WTC11 (cell line): Measurements from ENCODE around the gene FMN2. TPM values are rescaled to one million over a fixed set of nuclear protein-coding genes. Genes with fewer than 3 reads are reported as not detected.

Source experiments
- ATAC-seq: fragments of 200-7000 bp; cut with Tn5 transposase; 2 replicates; pipeline ENCODE4 v1.10.0; 2021; ENCODE audit warnings: mild to moderate bottlenecking, moderate library complexity
- CTCF ChIA-PET: fragments of 300-600 bp; sonication (Branson Sonifier 250); formaldehyde crosslinking; loops from one replicate; lab custom pipeline; 2021; ENCODE audit warnings: antibody characterized with exemption; lab: Charles Lee
- POLR2A ChIA-PET: fragments of 350-600 bp; sonication (Branson Sonifier 250); formaldehyde crosslinking; loops from one replicate; lab custom pipeline; 2021; ENCODE audit warnings: antibody characterized with exemption; lab: Charles Lee
- DNase-seq: peaks from one replicate; pipeline ENCODE4 v3.0.0; 2021; ENCODE audit warnings: low spot score
- H3K27ac Mint-ChIP-seq: 2 replicates; pipeline ENCODE4 v1.8.0; 2021; ENCODE audit warnings: mixed read lengths
- H3K27me3 Mint-ChIP-seq: 2 replicates; pipeline ENCODE4 v1.8.0; 2021; ENCODE audit warnings: low read depth, mild to moderate bottlenecking, moderate library complexity, mixed read lengths
- H3K36me3 Mint-ChIP-seq: 2 replicates; pipeline ENCODE4 v1.8.0; 2021; ENCODE audit warnings: mixed read lengths
- H3K4me1 Mint-ChIP-seq: 2 replicates; pipeline ENCODE4 v1.8.0; 2022; ENCODE audit warnings: mixed read lengths
- H3K4me3 Mint-ChIP-seq: 2 replicates; pipeline ENCODE4 v1.8.0; 2021; ENCODE audit warnings: mild to moderate bottlenecking, moderate library complexity, mixed read lengths
- H3K9me3 Mint-ChIP-seq: 2 replicates; pipeline ENCODE4 v1.8.0; 2021; ENCODE audit warnings: mixed read lengths
- AR ChIP-seq: fragments of 250-450 bp; sonication (Bioruptor Pico); IDR thresholded peaks from 2 replicates; pipeline ENCODE4 v1.9.0; 2021; ENCODE audit warnings: mild to moderate bottlenecking
- ATF1 ChIP-seq: sonication (generic); formaldehyde crosslinking; IDR thresholded peaks from 2 replicates; pipeline ENCODE4 v1.8.1; 2023; ENCODE audit warnings: mild to moderate bottlenecking, moderate library complexity, missing genetic modification reagents
- ATF6 ChIP-seq: sonication (generic); formaldehyde crosslinking; IDR thresholded peaks from 2 replicates; pipeline ENCODE4 v1.8.1; 2023; ENCODE audit warnings: mild to moderate bottlenecking, missing genetic modification reagents
- CDX4 ChIP-seq: fragments of 250-450 bp; sonication (Bioruptor Pico); IDR thresholded peaks from 2 replicates; pipeline ENCODE4 v1.9.0; 2021; ENCODE audit warnings: moderate library complexity, mild to moderate bottlenecking, inconsistent platforms, borderline replicate concordance
- CREM ChIP-seq: sonication (generic); formaldehyde crosslinking; IDR thresholded peaks from 2 replicates; pipeline ENCODE4 v1.8.1; 2022; ENCODE audit warnings: mild to moderate bottlenecking, missing genetic modification reagents, moderate library complexity
- ERG ChIP-seq: fragments of 250-450 bp; sonication (Bioruptor Pico); IDR thresholded peaks from 2 replicates; pipeline ENCODE4 v1.8.0; 2021; ENCODE audit warnings: mild to moderate bottlenecking
- ESRRA ChIP-seq: sonication (generic); formaldehyde crosslinking; IDR thresholded peaks from 2 replicates; pipeline ENCODE4 v1.8.1; 2022; ENCODE audit warnings: mild to moderate bottlenecking, missing genetic modification reagents, borderline replicate concordance
- KAT7 ChIP-seq: sonication (generic); formaldehyde crosslinking; IDR thresholded peaks from 2 replicates; pipeline ENCODE4 v1.8.1; 2023; ENCODE audit warnings: missing genetic modification reagents, mild to moderate bottlenecking, borderline replicate concordance
- MAX ChIP-seq: sonication (generic); formaldehyde crosslinking; IDR thresholded peaks from 2 replicates; pipeline ENCODE4 v1.8.0; 2022; ENCODE audit warnings: mild to moderate bottlenecking, missing genetic modification reagents
- NR2C2 ChIP-seq: sonication (generic); formaldehyde crosslinking; IDR thresholded peaks from 2 replicates; pipeline ENCODE4 v1.8.0; 2022; ENCODE audit warnings: mild to moderate bottlenecking, missing genetic modification reagents
- NR3C1 ChIP-seq: sonication (generic); formaldehyde crosslinking; conservative IDR thresholded peaks from 2 replicates; pipeline ENCODE4 v1.8.1; 2023; ENCODE audit warnings: low read depth, mild to moderate bottlenecking, missing genetic modification reagents
- PREB ChIP-seq: sonication (generic); formaldehyde crosslinking; IDR thresholded peaks from 2 replicates; pipeline ENCODE4 v1.8.1; 2022; ENCODE audit warnings: mild to moderate bottlenecking, missing genetic modification reagents, moderate library complexity, borderline replicate concordance
- SMAD3 ChIP-seq: sonication (generic); formaldehyde crosslinking; IDR thresholded peaks from 2 replicates; pipeline ENCODE4 v1.8.0; 2022; ENCODE audit warnings: missing genetic modification reagents, mild to moderate bottlenecking, borderline replicate concordance
- TCF7 ChIP-seq: sonication (generic); formaldehyde crosslinking; IDR thresholded peaks from 2 replicates; pipeline ENCODE4 v1.8.0; 2022; ENCODE audit warnings: mild to moderate bottlenecking, low read depth, missing genetic modification reagents, moderate library complexity
- TP53 ChIP-seq: sonication (generic); formaldehyde crosslinking; IDR thresholded peaks from 2 replicates; pipeline ENCODE4 v1.8.1; 2023; ENCODE audit warnings: mild to moderate bottlenecking, missing genetic modification reagents
- ZNF423 ChIP-seq: fragments of 250-450 bp; sonication (Bioruptor Pico); IDR thresholded peaks from 2 replicates; pipeline ENCODE4 v2.1.2; 2022; ENCODE audit warnings: mild to moderate bottlenecking, moderate library complexity
- total RNA-seq: library from RNA; stranded (reverse); gene quantifications from 3 replicates; pipeline ENCODE4 v1.2.3, GENCODE V29; 2021
- TF ChIP-seq, protein P1 (sequence below): sonication (generic); formaldehyde crosslinking; IDR thresholded peaks from 2 replicates; pipeline ENCODE4 v1.8.0; 2022; ENCODE audit warnings: missing genetic modification reagents
- TF ChIP-seq, protein P2 (sequence below): sonication (generic); formaldehyde crosslinking; IDR thresholded peaks from 2 replicates; pipeline ENCODE4 v1.8.1; 2022; ENCODE audit warnings: low read depth, missing genetic modification reagents, borderline replicate concordance
- TF ChIP-seq, protein P3 (sequence below): fragments of 250-450 bp; sonication (Bioruptor Pico); IDR thresholded peaks from 2 replicates; pipeline ENCODE4 v1.9.0; 2021; ENCODE audit warnings: mild to moderate bottlenecking, borderline replicate concordance

Gene FMN2
- total RNA-seq, 1 experiment from 2014 or later = 1.8 TPM

DNA sequence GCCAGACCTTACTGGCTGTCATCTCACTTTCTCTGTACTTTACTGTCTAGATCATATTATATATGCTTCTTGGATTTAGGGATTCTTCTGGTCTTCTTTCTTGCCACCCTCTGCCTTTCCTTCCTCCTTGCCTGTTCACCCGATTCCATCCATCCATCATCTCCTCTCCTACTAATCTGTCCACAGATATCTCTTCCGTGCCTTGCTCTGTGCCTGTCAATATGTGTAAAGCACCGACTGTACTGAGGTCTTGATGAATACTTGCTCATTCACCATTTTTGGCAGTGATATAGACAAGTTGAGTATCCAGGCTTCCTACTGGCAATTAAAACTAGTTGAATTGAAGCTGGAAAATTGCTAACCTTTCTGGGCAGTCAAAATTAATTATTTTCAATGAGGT is 8.1 kb downstream of the FMN2 start:
- no peaks in the 10 kb centered on the region for H3K27me3 Mint-ChIP-seq
- no peak overlapping the region for H3K4me3 Mint-ChIP-seq
- H3K27ac Mint-ChIP-seq = no peak overlapping the region
- ATAC-seq = no peak
- H3K36me3 Mint-ChIP-seq = no peaks in the 10 kb centered on the region
- H3K4me1 Mint-ChIP-seq = peaks cover 25% of the 10 kb centered on the region
- DNase-seq = no peak
- ChIA-PET POLR2A (no interaction called here), CTCF (no interaction called here)
- TF ChIP-seq SMAD3 (CRISPR knock-in tag) (no peak), MAX (CRISPR knock-in tag) (no peak), ZNF423 (CRISPR knock-in tag) (no peak), TCF7 (CRISPR knock-in tag) (no peak), TP53 (no peak), NR2C2 (CRISPR knock-in tag) (no peak), ESRRA (CRISPR knock-in tag) (no peak), ATF1 (CRISPR knock-in tag) (no peak), ATF6 (no peak), KAT7 (CRISPR knock-in tag) (no peak), ERG (CRISPR knock-in tag) (no peak), PREB (CRISPR knock-in tag) (no peak), CREM (CRISPR knock-in tag) (no peak), AR (no peak), NR3C1 (CRISPR knock-in tag) (no peak), CDX4 (CRISPR knock-in tag) (no peak)
- TF ChIP-seq, protein P1, sequence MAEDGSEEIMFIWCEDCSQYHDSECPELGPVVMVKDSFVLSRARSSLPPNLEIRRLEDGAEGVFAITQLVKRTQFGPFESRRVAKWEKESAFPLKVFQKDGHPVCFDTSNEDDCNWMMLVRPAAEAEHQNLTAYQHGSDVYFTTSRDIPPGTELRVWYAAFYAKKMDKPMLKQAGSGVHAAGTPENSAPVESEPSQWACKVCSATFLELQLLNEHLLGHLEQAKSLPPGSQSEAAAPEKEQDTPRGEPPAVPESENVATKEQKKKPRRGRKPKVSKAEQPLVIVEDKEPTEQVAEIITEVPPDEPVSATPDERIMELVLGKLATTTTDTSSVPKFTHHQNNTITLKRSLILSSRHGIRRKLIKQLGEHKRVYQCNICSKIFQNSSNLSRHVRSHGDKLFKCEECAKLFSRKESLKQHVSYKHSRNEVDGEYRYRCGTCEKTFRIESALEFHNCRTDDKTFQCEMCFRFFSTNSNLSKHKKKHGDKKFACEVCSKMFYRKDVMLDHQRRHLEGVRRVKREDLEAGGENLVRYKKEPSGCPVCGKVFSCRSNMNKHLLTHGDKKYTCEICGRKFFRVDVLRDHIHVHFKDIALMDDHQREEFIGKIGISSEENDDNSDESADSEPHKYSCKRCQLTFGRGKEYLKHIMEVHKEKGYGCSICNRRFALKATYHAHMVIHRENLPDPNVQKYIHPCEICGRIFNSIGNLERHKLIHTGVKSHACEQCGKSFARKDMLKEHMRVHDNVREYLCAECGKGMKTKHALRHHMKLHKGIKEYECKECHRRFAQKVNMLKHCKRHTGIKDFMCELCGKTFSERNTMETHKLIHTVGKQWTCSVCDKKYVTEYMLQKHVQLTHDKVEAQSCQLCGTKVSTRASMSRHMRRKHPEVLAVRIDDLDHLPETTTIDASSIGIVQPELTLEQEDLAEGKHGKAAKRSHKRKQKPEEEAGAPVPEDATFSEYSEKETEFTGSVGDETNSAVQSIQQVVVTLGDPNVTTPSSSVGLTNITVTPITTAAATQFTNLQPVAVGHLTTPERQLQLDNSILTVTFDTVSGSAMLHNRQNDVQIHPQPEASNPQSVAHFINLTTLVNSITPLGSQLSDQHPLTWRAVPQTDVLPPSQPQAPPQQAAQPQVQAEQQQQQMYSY (CRISPR knock-in tag) = no peak
- TF ChIP-seq, protein P2, sequence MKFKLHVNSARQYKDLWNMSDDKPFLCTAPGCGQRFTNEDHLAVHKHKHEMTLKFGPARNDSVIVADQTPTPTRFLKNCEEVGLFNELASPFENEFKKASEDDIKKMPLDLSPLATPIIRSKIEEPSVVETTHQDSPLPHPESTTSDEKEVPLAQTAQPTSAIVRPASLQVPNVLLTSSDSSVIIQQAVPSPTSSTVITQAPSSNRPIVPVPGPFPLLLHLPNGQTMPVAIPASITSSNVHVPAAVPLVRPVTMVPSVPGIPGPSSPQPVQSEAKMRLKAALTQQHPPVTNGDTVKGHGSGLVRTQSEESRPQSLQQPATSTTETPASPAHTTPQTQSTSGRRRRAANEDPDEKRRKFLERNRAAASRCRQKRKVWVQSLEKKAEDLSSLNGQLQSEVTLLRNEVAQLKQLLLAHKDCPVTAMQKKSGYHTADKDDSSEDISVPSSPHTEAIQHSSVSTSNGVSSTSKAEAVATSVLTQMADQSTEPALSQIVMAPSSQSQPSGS (CRISPR knock-in tag) = no peak
- TF ChIP-seq, protein P3, sequence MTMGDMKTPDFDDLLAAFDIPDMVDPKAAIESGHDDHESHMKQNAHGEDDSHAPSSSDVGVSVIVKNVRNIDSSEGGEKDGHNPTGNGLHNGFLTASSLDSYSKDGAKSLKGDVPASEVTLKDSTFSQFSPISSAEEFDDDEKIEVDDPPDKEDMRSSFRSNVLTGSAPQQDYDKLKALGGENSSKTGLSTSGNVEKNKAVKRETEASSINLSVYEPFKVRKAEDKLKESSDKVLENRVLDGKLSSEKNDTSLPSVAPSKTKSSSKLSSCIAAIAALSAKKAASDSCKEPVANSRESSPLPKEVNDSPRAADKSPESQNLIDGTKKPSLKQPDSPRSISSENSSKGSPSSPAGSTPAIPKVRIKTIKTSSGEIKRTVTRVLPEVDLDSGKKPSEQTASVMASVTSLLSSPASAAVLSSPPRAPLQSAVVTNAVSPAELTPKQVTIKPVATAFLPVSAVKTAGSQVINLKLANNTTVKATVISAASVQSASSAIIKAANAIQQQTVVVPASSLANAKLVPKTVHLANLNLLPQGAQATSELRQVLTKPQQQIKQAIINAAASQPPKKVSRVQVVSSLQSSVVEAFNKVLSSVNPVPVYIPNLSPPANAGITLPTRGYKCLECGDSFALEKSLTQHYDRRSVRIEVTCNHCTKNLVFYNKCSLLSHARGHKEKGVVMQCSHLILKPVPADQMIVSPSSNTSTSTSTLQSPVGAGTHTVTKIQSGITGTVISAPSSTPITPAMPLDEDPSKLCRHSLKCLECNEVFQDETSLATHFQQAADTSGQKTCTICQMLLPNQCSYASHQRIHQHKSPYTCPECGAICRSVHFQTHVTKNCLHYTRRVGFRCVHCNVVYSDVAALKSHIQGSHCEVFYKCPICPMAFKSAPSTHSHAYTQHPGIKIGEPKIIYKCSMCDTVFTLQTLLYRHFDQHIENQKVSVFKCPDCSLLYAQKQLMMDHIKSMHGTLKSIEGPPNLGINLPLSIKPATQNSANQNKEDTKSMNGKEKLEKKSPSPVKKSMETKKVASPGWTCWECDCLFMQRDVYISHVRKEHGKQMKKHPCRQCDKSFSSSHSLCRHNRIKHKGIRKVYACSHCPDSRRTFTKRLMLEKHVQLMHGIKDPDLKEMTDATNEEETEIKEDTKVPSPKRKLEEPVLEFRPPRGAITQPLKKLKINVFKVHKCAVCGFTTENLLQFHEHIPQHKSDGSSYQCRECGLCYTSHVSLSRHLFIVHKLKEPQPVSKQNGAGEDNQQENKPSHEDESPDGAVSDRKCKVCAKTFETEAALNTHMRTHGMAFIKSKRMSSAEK (CRISPR knock-in tag) = no peak
- H3K9me3 Mint-ChIP-seq = no peaks in the 10 kb centered on the region
